GM19043 (cell line): ENCODE data around the gene CPT1A.

Experiments
- ATAC-seq: cut with Tn5 transposase; IDR thresholded peaks from one replicate; pipeline ENCODE4 v1.9.1; 2021; ENCODE audit warnings: low read depth; ENCODE audit not compliant: unreplicated experiment

The CPT1A gene

GRCh38 chr11:68832476-68833181 is 9.1 kb downstream of the CPT1A start:
- ATAC-seq: no peak

GRCh38 chr11:68831124-68831523 is 10.6 kb downstream of the CPT1A start:
- no peak for ATAC-seq

- no peak for ATAC-seq
These were observed 12.1 kb downstream of the CPT1A start for GRCh38 chr11:68829581-68829980.

DNA sequence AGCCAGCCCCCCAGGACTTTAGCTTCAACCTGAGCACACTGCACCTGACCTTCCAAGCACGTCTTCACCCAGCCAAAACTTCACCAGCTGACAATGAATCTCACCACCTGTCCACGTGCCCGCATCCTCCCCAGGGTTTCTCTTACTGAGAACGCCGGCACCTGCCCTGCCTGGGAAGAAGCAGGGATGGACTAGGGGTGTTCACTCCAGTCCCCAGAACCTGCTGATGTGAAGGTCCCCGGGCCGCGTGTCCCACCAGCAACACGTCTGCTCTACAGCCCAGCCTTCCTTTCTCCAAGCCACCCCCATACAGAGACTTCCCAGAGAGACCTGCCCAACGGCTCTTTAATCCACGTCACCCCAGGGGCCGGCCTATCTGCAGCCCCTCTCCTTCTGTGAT is 12.8 kb downstream of the CPT1A start:
- ATAC-seq: no peak

DNA sequence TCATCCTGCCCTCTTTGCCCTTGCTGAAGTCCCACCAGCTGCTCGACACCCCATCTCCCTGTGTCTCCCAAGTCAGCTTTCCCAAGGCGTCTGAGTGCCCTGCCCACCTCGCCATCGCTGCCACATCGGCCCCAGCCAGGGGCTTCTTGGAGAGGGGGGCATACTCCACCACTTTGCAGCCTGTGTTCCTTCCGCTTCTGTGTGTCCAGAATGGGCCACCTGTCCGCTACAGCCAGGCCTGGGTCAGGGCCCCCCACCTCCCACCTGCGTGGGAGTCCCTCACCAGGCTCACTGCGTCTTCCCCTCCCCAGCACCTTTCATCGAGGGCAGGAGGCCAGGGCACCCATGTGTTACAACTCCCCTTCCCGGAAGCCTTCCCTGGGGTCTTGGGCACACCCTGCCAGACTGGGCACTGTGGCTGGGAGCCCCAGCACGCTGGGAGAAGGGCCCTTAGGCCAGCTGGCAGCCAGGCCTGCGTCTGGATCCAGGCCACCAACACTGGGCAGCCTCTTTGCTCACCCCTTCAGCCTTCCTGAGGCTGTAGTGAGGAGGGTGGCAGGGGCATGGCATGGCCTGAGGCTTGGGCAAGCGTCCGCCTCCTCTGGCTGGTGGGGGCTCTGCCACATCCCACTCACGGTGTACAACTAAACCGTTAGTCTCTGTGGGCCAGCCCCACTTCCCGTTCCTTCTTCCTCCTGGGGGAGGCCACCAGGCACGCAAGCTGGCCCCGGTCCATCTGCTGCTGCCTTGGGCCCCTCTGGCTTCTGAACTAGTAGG is 13.4 kb downstream of the CPT1A start:
- no peak for ATAC-seq

GRCh38 chr11:68827733-68828132 is 14.0 kb downstream of the CPT1A start:
- ATAC-seq: no peak

DNA sequence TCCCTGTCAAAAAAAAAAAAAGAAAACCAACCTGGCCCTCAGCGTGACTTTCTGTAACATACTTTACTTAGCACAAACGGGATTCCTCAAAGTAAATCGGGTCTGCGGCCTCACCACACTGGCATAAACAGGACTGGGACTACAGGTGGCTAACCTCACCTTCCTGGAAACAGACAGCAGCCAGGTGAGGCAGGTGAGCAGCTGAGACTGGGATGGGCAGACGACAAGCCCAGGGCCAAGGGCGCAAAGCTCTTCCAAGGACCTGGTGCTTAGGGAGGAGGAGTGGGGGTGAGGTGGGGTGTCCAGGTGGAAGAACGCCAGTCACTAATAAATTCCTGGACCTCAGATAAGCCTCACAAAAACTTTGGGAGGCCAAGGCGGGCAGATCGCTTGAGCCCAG is 15.0 kb downstream of the CPT1A start:
- no peak for ATAC-seq

DNA sequence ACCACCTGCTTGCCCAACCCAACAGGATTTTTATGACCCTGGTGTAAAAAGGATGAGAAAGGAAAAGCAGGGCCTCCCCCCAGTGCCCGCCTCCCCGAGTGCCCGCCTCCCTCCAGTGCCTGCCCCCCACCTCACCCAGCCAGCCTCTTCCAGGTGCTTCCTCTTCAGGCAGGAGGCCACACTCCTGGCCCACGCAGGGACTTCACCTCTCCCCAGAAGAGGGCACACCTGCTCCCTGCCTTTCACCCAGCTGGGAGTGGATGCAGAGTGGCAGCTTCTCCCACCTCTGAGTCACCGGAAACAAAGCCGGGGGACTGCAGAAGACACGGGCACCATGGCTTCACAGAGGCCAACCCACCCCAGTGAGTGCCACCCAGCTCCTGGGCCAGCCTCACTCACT is 16.1 kb downstream of the CPT1A start:
- ATAC-seq: no peak

GRCh38 chr11:68822546-68822945 is 19.2 kb downstream of the CPT1A start:
- ATAC-seq: no peak

DNA sequence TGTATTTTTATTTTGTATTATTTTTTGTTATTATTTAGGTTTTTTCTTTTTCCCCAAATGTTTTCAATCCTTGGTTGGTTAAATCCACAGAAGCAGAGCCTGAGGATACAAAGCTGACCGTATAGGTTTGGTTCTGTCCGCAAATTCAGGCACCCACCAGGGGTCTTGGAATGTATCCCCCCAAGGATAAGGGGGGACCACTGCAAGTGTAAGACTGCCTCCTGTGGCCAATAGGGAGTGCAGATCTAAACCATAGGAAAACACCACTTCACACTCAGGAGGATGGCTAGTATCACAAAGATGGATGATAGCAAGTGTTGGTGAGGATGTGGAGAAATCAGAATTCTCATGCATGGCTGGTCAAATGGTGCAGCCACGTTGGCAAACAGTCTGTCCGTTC is 20.0 kb downstream of the CPT1A start:
- no peak for ATAC-seq

DNA sequence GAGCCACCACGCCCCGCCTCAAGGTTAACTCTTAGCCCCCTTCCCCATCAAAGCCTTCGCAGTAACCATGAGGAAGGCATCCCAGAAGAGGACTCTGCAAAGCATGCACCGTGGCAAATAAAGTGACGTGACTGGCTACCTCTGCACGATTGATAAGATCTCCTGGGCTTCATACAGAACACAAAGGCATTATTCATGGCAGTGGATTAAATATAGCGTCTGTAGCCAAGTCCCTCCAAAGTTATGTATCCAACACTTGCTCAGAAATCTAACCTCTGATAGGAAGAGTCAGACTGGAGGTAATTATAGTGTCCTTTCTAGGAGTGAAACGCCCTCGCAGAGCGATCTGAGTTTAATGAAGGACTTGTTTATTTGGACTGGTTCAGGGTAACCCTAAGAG is 22.4 kb downstream of the CPT1A start:
- ATAC-seq: no peak

- ATAC-seq: no peak
These were observed 23.5 kb downstream of the CPT1A start for GRCh38 chr11:68818181-68818580.

GRCh38 chr11:68817554-68817953 is 24.2 kb downstream of the CPT1A start:
- no peak for ATAC-seq

DNA sequence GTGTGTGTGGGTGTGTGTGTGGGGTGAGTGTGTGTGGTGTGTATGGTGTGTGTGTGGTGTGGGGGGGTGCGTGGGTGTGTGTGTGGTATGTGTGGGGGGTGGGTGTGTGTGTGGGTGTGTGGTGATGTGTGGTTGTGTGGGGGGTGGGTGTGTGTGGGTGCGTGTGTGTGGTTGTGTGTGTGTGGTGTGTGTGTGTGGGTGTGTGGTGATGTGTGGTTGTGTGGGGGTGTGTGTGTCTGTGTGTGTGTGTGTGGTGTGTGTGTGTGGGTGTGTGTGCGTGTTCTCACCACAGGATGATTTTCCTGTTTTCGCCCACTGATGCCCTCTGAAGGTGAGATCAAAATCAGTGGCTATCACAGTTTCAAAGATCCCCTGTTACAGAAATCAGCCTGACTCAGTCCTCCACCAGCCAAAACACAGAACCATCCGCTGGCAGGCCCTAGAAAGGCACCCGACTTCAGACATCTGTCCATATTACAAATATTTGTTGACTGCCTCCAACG is 24.7 kb downstream of the CPT1A start:
- no peak for ATAC-seq

DNA sequence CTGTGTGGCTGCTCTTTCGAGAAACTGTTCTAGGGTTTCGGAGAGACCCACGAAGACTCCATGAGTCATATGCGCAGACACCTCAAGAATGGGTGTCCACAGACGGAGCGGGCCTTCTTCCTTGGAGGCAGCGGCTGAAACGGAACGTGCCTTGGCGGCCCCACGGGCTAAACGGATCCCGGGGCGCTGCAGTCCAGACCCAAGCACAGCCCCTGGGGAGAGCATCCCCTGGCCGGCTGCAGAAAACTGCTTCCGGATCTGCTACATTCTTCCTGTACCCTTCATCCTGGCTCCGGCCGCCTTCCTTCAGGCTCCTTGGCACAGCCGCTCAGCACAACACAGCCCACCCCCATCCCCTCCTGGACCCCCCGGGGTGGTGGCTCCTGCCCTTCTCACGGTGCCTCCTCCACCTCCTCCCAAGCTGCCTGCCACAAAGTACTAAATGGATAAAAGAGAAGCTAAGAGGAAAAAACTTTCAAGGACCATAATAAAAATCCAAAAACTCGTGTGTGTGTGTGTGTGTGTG is 25.4 kb downstream of the CPT1A start:
- no peak for ATAC-seq

DNA sequence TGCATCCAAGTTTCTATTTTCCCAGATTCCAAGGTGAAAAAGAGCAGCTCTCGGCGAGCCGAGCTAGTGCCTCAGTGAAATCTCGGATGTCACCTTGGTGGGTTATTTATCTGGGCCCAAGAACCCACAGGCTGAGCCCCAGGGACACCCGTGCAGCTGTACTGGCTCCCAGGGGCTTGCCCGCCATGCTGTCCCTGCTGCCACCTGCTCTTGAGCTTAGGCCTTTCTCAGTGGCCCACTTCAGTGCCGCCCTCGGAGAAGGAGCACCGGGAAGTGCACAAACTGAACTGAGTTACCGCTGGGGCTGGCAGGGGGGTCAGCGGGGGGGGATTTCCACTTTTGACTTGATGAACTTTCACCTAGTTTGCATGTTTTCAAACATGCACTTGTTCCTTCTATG is 27.9 kb downstream of the CPT1A start:
- ATAC-seq: no peak

DNA sequence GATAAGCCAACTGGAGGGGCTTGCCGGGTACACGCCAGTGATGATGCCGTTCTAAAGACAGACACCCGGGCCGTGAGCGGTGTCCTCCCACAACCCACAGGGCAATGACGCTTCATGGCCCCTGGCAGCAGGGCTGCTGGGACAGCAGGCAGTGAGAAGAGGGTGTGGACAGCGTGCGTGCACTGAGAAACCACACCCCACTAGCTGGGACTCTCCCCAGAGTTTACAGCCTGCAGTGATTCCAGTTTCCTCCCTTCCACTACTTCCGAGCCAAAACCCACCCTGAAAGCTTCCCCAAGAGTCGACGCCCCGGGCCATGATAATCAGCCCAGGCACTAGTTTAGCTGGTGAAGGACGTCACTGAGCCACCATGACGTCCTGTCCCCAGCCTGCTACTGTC is 29.2 kb downstream of the CPT1A start:
- ATAC-seq: no peak

- no peak for ATAC-seq
These were observed 31.6 kb downstream of the CPT1A start for GRCh38 chr11:68810164-68810563.

DNA sequence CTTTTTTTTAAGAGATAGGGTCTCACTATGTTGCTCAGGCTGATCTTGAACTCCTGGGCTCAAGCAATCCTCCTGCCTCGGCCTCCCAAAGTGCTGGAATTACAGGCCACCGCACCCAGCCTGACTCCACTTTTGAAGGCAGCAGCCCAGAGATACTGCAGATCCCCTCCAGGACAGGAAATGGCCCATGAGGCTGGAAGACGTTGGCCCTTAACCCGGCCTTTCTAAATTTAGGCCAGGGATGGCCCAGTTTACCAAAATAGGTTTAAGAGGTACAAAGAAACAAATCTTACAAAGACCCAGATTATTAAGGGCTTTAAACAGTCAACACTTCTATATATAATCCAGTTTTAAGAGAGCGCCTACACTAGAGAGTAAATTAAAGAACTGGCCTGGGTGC is 32.2 kb downstream of the CPT1A start:
- no peak for ATAC-seq

- ATAC-seq: no peak
These were observed 32.9 kb downstream of the CPT1A start for GRCh38 chr11:68808787-68809186.

- no peak for ATAC-seq
These were observed 34.5 kb downstream of the CPT1A start for GRCh38 chr11:68806931-68807844.
